Panc1 (cell line): Measurements from ENCODE around the gene RPEL1.

Experiments used
- POLR2AphosphoS5 ChIP-seq: IDR thresholded peaks from 2 replicates; pipeline ENCODE4 v1.6.1; 2012; ENCODE audit warnings: mild to moderate bottlenecking, low read depth, low read length, moderate library complexity
- SIN3A ChIP-seq: IDR thresholded peaks from 2 replicates; pipeline ENCODE4 v1.6.1; 2012; ENCODE audit warnings: low read depth, mild to moderate bottlenecking, low read length, moderate library complexity, borderline replicate concordance; ENCODE audit not compliant: insufficient read depth
- TF ChIP-seq, protein P1 (sequence below): fragments of 450-650 bp; IDR thresholded peaks from 2 replicates; pipeline ENCODE4 v1.5.1; 2017; ENCODE audit warnings: mild to moderate bottlenecking

DNA sequence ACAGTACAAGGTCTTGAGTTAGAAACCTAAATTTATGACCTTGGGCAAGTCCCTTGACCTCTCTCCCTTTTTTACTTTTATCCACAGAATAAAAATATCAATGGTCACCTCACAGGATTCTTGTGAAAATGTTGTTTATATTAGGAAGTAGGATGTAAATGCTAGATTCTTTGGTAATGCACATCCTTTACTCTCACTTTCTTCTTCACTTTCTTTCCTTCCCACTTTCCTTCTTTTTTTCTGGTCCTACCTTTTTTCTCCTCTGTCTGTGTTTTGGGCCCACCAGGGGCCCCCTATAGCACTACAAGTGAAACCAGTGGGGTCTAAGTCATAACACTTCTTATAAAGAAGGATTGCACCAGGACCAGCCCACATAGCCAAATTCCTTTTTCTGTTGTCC, 12.1 kb downstream of the RPEL1 start:
- TF ChIP-seq, protein P1, sequence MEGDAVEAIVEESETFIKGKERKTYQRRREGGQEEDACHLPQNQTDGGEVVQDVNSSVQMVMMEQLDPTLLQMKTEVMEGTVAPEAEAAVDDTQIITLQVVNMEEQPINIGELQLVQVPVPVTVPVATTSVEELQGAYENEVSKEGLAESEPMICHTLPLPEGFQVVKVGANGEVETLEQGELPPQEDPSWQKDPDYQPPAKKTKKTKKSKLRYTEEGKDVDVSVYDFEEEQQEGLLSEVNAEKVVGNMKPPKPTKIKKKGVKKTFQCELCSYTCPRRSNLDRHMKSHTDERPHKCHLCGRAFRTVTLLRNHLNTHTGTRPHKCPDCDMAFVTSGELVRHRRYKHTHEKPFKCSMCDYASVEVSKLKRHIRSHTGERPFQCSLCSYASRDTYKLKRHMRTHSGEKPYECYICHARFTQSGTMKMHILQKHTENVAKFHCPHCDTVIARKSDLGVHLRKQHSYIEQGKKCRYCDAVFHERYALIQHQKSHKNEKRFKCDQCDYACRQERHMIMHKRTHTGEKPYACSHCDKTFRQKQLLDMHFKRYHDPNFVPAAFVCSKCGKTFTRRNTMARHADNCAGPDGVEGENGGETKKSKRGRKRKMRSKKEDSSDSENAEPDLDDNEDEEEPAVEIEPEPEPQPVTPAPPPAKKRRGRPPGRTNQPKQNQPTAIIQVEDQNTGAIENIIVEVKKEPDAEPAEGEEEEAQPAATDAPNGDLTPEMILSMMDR: no peak
- TF ChIP-seq SIN3A (no peak), POLR2AphosphoS5 (no peak)
